HEK293 (cell line): Measurements from ENCODE around the gene IRF3.

Experiments
- CTCF ChIA-PET: fragments of 350-600 bp; formaldehyde crosslinking; extraction: SDS; loops from one replicate; lab custom pipeline; 2021; ENCODE audit warnings: antibody characterized with exemption; lab: Yijun Ruan, JAX
- POLR2A ChIA-PET: fragments of 300-600 bp; formaldehyde crosslinking; extraction: SDS; loops from one replicate; lab custom pipeline; 2020; ENCODE audit warnings: antibody characterized with exemption, inconsistent platforms; lab: Yijun Ruan, JAX
- H3K27ac ChIP-seq: fragments of 200-500 bp; sonication (Bioruptor generic); 2 replicates; pipeline ENCODE4 v1.5.1; 2014; ENCODE audit warnings: low read depth, low read length, control low read depth, inconsistent platforms; ENCODE audit errors: extremely low read depth
- H3K36me3 ChIP-seq, 2 experiments: fragments of 200-500 bp in 1 of 2; sonication (Bioruptor generic) in 1 of 2; 1 replicate in 1 of 2; 2 replicates in 1 of 2; pipeline ENCODE4 v1.5.1; 2014 to 2017; ENCODE audit warnings: inconsistent platforms in 2 of 2, low read length in 2 of 2; ENCODE audit not compliant: control insufficient read depth in 2 of 2, insufficient read depth in 1 of 2
- H3K4me1 ChIP-seq: fragments of 200-500 bp; sonication (Bioruptor generic); 2 replicates; pipeline ENCODE4 v1.5.1; 2014; ENCODE audit warnings: mild to moderate bottlenecking, low read length, inconsistent platforms; ENCODE audit not compliant: control insufficient read depth, insufficient read depth
- H3K4me3 ChIP-seq: 2 replicates; pipeline ENCODE4 v1.5.1; 2011; ENCODE audit warnings: low read depth, mild to moderate bottlenecking, control low read depth, low read length, moderate library complexity
- H3K9me3 ChIP-seq: fragments of 200-500 bp; sonication (Bioruptor generic); 2 replicates; pipeline ENCODE4 v1.5.1; 2014; ENCODE audit warnings: low read depth, low read length, inconsistent platforms; ENCODE audit not compliant: control insufficient read depth, insufficient read depth
- GLIS2 ChIP-seq: fragments of 450-650 bp; formaldehyde crosslinking; IDR thresholded peaks from 2 replicates; pipeline ENCODE4 v1.5.1; 2016; ENCODE audit warnings: missing biosample characterization, missing genetic modification characterization
- TRIM28 ChIP-seq: IDR thresholded peaks from 2 replicates; pipeline ENCODE4 v1.6.1; 2011; ENCODE audit warnings: low read length, control low read depth, borderline replicate concordance
- ZBTB1 ChIP-seq: fragments of 450-650 bp; formaldehyde crosslinking; IDR thresholded peaks from 2 replicates; pipeline ENCODE4 v1.5.1; 2016; ENCODE audit warnings: missing biosample characterization, missing genetic modification characterization
- ZBTB11 ChIP-seq: fragments of 450-650 bp; formaldehyde crosslinking; conservative IDR thresholded peaks from 2 replicates; pipeline ENCODE4 v1.5.1; 2016; ENCODE audit warnings: low read depth, missing biosample characterization, missing genetic modification characterization
- ZBTB26 ChIP-seq: fragments of 450-650 bp; formaldehyde crosslinking; optimal IDR thresholded peaks from 2 replicates; pipeline ENCODE3; 2016; ENCODE audit warnings: missing biosample characterization, mild to moderate bottlenecking, missing genetic modification characterization
- ZNF10 ChIP-seq: fragments of 450-650 bp; formaldehyde crosslinking; IDR thresholded peaks from 2 replicates; pipeline ENCODE4 v1.5.1; 2017; ENCODE audit warnings: missing biosample characterization, missing genetic modification characterization
- ZNF112 ChIP-seq: fragments of 450-650 bp; formaldehyde crosslinking; IDR thresholded peaks from 2 replicates; pipeline ENCODE4 v1.5.0; 2017; ENCODE audit warnings: missing biosample characterization, missing genetic modification characterization
- ZNF146 ChIP-seq: fragments of 450-650 bp; formaldehyde crosslinking; IDR thresholded peaks from 2 replicates; pipeline ENCODE4 v1.5.1; 2016; ENCODE audit warnings: missing biosample characterization, missing genetic modification characterization
- ZNF155 ChIP-seq: fragments of 450-650 bp; formaldehyde crosslinking; IDR thresholded peaks from 2 replicates; pipeline ENCODE4 v1.5.1; 2016; ENCODE audit warnings: missing biosample characterization, missing genetic modification characterization
- ZNF2 ChIP-seq: fragments of 450-650 bp; formaldehyde crosslinking; IDR thresholded peaks from 2 replicates; pipeline ENCODE4 v1.5.1; 2016; ENCODE audit warnings: missing biosample characterization, missing genetic modification characterization
- ZNF24 ChIP-seq: fragments of 450-650 bp; formaldehyde crosslinking; IDR thresholded peaks from 2 replicates; pipeline ENCODE4 v1.5.1; 2016; ENCODE audit warnings: missing biosample characterization, missing genetic modification characterization
- ZNF366 ChIP-seq: fragments of 450-650 bp; formaldehyde crosslinking; conservative IDR thresholded peaks from 2 replicates; pipeline ENCODE4 v1.5.1; 2016; ENCODE audit warnings: missing biosample characterization, missing genetic modification characterization
- ZNF394 ChIP-seq: fragments of 450-650 bp; formaldehyde crosslinking; IDR thresholded peaks from 2 replicates; pipeline ENCODE4 v1.5.1; 2016; ENCODE audit warnings: missing biosample characterization, missing genetic modification characterization, mild to moderate bottlenecking, moderate library complexity, borderline replicate concordance
- ZNF621 ChIP-seq: fragments of 450-650 bp; formaldehyde crosslinking; IDR thresholded peaks from 2 replicates; pipeline ENCODE4 v1.5.1; 2017; ENCODE audit warnings: missing biosample characterization, missing genetic modification characterization
- ZNF76 ChIP-seq: fragments of 450-650 bp; formaldehyde crosslinking; IDR thresholded peaks from 2 replicates; pipeline ENCODE4; 2016; ENCODE audit warnings: low read depth, missing biosample characterization, missing genetic modification characterization, borderline replicate concordance
- ZNF768 ChIP-seq: fragments of 450-650 bp; formaldehyde crosslinking; IDR thresholded peaks from 2 replicates; pipeline ENCODE4 v1.5.1; 2018; ENCODE audit warnings: missing biosample characterization, mild to moderate bottlenecking, missing genetic modification characterization
- ZNF791 ChIP-seq: fragments of 450-650 bp; formaldehyde crosslinking; IDR thresholded peaks from 2 replicates; pipeline ENCODE4 v1.5.1; 2016; ENCODE audit warnings: missing biosample characterization, missing genetic modification characterization
- ZSCAN18 ChIP-seq: fragments of 450-650 bp; formaldehyde crosslinking; IDR thresholded peaks from 2 replicates; pipeline ENCODE4 v1.5.1; 2016; ENCODE audit warnings: missing biosample characterization, missing genetic modification characterization
- TF ChIP-seq, protein P1 (sequence below): fragments of 450-650 bp; formaldehyde crosslinking; IDR thresholded peaks from 2 replicates; pipeline ENCODE4 v1.5.1; 2016; ENCODE audit warnings: missing biosample characterization, missing genetic modification characterization, low read depth
- TF ChIP-seq, protein P2 (sequence below): fragments of 450-650 bp; formaldehyde crosslinking; IDR thresholded peaks from 2 replicates; pipeline ENCODE4 v1.5.1; 2016; ENCODE audit warnings: missing biosample characterization, missing genetic modification characterization
- TF ChIP-seq, protein P3 (sequence below): fragments of 450-650 bp; formaldehyde crosslinking; IDR thresholded peaks from 2 replicates; pipeline ENCODE4 v1.5.1; 2016; ENCODE audit warnings: missing biosample characterization, missing genetic modification characterization
- TF ChIP-seq, protein P4 (sequence below): fragments of 450-650 bp; formaldehyde crosslinking; IDR thresholded peaks from 2 replicates; pipeline ENCODE4 v1.5.1; 2016; ENCODE audit warnings: missing biosample characterization, missing genetic modification characterization

The IRF3 gene

GRCh38 chr19:49681830-49682229 is 16.2 kb upstream of the IRF3 start (continued):
- TF ChIP-seq, protein P1, sequence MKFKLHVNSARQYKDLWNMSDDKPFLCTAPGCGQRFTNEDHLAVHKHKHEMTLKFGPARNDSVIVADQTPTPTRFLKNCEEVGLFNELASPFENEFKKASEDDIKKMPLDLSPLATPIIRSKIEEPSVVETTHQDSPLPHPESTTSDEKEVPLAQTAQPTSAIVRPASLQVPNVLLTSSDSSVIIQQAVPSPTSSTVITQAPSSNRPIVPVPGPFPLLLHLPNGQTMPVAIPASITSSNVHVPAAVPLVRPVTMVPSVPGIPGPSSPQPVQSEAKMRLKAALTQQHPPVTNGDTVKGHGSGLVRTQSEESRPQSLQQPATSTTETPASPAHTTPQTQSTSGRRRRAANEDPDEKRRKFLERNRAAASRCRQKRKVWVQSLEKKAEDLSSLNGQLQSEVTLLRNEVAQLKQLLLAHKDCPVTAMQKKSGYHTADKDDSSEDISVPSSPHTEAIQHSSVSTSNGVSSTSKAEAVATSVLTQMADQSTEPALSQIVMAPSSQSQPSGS (tag by site-specific recombination) = no peak
- TF ChIP-seq, all 188 proteins: peak for 0

DNA sequence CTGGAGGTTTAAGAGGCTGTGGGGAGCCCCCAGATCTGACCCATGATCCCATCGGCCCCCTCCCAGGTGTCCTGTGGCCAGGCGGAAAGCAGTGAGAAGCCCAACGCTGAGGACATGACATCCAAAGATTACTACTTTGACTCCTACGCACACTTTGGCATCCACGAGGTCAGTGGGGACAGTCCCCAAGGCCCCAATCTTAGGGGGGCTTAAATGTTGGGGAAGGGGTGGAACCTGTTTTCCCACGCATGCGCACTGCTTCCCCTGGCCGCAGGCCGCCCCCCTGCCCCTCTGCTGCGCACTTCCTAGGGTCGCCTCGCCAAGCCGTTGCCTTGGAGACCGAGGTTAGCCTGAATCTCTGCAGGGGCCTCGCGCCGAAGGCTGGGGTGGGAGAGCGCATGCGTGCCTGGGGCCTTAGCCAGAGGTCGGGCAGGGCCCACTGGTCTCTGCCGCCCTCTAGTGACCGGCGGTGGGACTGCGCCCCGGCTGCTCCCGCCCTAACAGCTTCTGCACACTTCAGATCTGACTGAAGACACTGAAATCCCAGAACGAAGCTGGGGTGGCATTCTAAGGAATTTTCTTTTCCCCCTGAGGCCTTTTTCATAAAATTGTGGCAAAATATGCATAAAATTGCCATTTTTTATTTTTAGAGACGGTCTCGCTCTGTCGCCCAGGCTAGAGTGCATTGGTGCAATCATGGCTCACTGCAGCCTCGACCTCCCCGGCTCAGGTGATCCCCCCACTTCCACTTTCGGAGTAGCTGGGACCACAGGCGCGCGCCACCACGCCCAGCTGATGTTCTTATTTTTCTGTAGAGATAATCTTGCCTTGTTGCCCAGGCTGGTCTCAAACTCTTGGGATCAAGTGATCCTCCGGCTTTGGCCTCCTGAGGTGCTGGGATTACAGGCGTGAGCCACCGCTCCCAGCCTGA is 15.0 kb upstream of the IRF3 start:
- Histone ChIP-seq H3K4me3 (no peak overlapping the region), H3K4me1 (peaks cover 17% of the 10 kb centered on the region), H3K9me3 (no peaks in the 10 kb centered on the region), H3K36me3 (peaks cover 43 to 47% of the 10 kb centered on the region in 2 experiments), H3K27ac (peak overlapping the region; percentile 52; the same call in 1 of the 2 replicates)
- ChIA-PET POLR2A (interaction anchor here (0.5 to 1.5 kb wide), 8 partner anchors 40 to 659 kb away, joined by 3 to 6 read pairs (median 4); partner anchors contain the start of gene RRAS), CTCF (interaction anchor here (0.6 to 2.0 kb wide), 45 partner anchors 8 to 441 kb away, joined by 3 to 10 read pairs (median 3); partner anchors contain the start of genes AP2A1, CPT1C, NOSIP and RRAS)
- no peak for TF ChIP-seq ZBTB26 (tag by site-specific recombination)
- TF ChIP-seq, protein P2, sequence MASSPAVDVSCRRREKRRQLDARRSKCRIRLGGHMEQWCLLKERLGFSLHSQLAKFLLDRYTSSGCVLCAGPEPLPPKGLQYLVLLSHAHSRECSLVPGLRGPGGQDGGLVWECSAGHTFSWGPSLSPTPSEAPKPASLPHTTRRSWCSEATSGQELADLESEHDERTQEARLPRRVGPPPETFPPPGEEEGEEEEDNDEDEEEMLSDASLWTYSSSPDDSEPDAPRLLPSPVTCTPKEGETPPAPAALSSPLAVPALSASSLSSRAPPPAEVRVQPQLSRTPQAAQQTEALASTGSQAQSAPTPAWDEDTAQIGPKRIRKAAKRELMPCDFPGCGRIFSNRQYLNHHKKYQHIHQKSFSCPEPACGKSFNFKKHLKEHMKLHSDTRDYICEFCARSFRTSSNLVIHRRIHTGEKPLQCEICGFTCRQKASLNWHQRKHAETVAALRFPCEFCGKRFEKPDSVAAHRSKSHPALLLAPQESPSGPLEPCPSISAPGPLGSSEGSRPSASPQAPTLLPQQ (tag by site-specific recombination) = peak; percentile 98
- TF ChIP-seq ZBTB11 (tag by site-specific recombination) = no peak
- TF ChIP-seq ZNF155 (tag by site-specific recombination) = no peak
- TF ChIP-seq ZNF10 = no peak
- no peak for TF ChIP-seq ZNF2 (tag by site-specific recombination)
- no peak for TF ChIP-seq ZNF76 (tag by site-specific recombination)
- TF ChIP-seq, protein P3, sequence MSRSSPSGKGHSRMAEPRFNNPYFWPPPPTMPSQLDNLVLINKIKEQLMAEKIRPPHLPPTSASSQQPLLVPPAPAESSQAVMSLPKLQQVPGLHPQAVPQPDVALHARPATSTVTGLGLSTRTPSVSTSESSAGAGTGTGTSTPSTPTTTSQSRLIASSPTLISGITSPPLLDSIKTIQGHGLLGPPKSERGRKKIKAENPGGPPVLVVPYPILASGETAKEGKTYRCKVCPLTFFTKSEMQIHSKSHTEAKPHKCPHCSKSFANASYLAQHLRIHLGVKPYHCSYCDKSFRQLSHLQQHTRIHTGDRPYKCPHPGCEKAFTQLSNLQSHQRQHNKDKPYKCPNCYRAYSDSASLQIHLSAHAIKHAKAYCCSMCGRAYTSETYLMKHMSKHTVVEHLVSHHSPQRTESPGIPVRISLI (tag by site-specific recombination) = no peak
- no peak for TF ChIP-seq ZNF791 (tag by site-specific recombination)
- no peak for TF ChIP-seq ZNF394
- TF ChIP-seq ZNF366 (tag by site-specific recombination) = no peak
- TF ChIP-seq, protein P4, sequence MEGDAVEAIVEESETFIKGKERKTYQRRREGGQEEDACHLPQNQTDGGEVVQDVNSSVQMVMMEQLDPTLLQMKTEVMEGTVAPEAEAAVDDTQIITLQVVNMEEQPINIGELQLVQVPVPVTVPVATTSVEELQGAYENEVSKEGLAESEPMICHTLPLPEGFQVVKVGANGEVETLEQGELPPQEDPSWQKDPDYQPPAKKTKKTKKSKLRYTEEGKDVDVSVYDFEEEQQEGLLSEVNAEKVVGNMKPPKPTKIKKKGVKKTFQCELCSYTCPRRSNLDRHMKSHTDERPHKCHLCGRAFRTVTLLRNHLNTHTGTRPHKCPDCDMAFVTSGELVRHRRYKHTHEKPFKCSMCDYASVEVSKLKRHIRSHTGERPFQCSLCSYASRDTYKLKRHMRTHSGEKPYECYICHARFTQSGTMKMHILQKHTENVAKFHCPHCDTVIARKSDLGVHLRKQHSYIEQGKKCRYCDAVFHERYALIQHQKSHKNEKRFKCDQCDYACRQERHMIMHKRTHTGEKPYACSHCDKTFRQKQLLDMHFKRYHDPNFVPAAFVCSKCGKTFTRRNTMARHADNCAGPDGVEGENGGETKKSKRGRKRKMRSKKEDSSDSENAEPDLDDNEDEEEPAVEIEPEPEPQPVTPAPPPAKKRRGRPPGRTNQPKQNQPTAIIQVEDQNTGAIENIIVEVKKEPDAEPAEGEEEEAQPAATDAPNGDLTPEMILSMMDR = peak; percentile 96
- no peak for TF ChIP-seq ZNF621
- TF ChIP-seq GLIS2 (tag by site-specific recombination) = no peak; the same call in 1 of the 2 replicates
- no peak for TF ChIP-seq ZNF146 (tag by site-specific recombination)
- TF ChIP-seq TRIM28 = no peak
- TF ChIP-seq ZNF112 (tag by site-specific recombination) = no peak
- no peak for TF ChIP-seq ZNF768 (tag by site-specific recombination)
- TF ChIP-seq ZNF24 (tag by site-specific recombination) = no peak
- TF ChIP-seq ZSCAN18 (tag by site-specific recombination) = no peak
- no peak for TF ChIP-seq ZBTB1 (tag by site-specific recombination)
